VCaP (cell line): Measurements from ENCODE around the gene LINGO1.

Experiments used
- H3K27ac ChIP-seq: fragments of 450-650 bp; 2 replicates; pipeline ENCODE4 v1.5.1; 2017
- TF ChIP-seq, protein P1 (sequence below): fragments of 450-650 bp; conservative IDR thresholded peaks from 2 replicates; pipeline ENCODE4 v1.5.1; 2017; ENCODE audit warnings: mild to moderate bottlenecking, moderate library complexity

LINGO1 gene

DNA sequence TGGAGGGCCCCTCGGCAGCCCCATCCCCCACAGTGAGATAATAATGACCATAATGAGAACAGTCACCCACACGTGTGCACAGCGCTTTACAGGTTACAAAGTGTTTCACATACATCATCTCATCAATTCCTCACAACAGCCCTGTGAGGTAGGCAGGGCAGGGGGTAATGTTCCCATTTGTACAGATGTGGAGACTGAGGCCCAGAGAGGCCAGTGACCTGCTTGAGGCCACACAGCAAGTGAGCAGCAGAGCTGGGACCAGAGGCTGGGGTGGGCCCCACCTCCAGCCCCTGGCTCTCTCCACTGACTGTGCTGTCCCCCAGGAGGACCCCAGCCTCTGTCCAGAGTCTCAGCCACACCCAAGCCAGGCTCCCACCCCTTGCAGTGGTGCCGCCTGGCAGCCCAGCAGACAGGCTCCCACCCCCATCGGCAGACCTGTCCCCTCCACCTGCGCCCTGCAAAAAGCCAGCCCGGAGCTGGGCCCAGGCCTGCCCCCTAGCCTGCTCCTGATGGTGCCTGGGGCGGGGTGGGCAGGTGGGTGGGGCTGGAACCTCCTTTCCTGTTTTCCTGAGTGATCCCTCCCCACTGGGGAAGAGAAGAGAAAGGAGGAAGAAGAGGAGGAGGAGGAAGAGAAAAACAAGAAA, 19.6 kb downstream of the LINGO1 start:
- no peak overlapping the region for H3K27ac ChIP-seq
- TF ChIP-seq, protein P1, sequence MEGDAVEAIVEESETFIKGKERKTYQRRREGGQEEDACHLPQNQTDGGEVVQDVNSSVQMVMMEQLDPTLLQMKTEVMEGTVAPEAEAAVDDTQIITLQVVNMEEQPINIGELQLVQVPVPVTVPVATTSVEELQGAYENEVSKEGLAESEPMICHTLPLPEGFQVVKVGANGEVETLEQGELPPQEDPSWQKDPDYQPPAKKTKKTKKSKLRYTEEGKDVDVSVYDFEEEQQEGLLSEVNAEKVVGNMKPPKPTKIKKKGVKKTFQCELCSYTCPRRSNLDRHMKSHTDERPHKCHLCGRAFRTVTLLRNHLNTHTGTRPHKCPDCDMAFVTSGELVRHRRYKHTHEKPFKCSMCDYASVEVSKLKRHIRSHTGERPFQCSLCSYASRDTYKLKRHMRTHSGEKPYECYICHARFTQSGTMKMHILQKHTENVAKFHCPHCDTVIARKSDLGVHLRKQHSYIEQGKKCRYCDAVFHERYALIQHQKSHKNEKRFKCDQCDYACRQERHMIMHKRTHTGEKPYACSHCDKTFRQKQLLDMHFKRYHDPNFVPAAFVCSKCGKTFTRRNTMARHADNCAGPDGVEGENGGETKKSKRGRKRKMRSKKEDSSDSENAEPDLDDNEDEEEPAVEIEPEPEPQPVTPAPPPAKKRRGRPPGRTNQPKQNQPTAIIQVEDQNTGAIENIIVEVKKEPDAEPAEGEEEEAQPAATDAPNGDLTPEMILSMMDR = no peak

DNA sequence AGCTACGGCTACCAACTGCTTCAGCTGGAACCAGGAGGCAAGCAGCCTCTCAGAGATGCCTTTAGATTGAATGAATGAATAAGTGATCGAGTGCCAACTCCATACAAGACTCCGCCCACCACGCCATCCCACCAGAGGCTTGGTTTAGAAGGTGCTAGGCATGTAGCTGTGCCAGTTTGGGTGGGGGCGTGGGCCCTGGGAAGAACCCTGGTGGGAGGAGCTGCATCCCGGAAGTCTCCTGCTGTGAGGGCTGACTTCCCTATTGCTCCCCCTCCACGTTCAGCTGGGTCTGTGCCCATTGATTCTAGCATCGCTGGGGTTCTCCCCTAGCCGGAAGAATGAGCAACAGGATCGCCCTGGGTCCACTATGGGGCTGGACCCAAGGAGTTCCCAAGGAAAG, 20.9 kb downstream of the LINGO1 start:
- TF ChIP-seq, protein P1 = no peak
- H3K27ac ChIP-seq = no peak overlapping the region

DNA sequence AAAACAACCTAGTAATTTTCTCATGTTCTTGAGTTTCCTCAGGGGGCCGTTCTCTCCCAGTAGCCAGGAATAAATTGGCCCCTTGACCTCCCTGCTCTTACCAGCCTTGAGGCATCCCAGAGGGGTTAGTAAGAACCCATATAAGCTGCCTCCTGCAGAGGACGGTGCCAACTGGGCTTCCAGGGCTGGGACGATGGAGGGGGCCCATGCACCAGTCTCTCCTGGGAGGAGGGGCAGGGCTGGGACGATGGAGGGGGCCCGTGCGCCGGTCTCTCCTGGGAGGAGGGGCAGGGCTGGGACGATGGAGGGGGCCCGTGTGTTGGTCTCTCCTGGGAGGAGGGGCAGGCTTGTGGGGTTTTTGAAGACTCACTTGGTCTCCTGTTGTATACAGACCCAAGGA, 22.0 kb downstream of the LINGO1 start:
- TF ChIP-seq, protein P1 = no peak
- H3K27ac ChIP-seq = no peak overlapping the region

DNA sequence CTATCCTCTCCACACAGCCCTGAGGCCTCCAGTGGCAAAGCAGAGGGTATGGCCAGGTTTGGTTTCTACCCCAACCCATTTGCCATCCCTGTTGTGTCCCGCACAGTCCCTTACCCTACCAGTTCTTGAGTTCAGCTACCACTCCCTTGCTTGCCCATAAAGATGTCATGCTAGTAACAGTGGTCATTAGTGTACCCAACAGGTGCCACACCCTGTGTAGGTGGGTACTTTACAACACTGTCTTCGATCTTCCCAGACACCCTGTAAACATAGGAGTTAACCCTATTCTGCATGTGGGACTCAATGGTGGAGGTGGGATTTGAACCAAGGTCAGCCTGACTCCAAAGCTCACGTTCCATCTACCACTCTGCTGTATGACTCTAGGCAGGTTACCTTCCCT, 23.2 kb downstream of the LINGO1 start:
- H3K27ac ChIP-seq = no peak overlapping the region
- TF ChIP-seq, protein P1 = no peak

DNA sequence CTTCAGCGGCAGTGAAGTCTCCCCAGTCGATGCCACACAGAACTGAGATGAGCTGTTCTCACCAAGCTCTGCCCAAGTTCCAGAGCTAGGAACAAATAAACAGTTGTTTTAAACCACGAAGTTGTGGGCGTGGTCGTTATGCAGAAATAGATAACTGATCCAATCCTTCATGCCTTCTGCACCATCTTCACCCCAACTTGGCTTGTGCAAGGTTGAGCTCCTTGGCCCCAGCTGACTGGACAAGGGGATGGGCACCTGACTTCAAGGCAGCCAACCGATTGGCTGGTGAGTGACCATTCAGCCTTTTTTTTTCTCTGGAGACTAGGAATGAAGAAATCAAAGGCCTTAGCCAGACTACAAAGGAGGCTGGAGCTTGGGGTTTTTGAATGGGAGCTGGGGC, 23.9 kb downstream of the LINGO1 start:
- TF ChIP-seq, protein P1 = no peak

DNA sequence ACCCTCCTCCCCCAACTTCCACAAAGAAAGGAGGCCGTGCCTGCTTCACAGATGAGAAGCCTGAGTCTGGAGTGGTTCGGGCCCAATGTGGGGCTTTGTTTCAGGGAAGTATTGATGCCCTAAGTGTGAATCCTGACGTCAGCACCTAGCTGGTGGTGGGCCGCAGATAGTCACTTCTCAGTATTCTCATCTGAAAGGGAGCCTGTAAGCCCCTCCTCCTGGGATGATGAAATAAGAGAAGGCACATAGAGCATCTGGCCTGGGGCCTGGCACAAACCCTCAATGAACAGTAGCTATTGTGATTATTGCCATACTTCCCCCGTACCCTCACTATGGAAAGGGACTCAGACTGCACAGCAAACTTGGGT, 24.8 kb downstream of the LINGO1 start:
- no peak overlapping the region for H3K27ac ChIP-seq

More for the DNA sequence above, 23.9 kb downstream of the LINGO1 start:
- no peak overlapping the region for H3K27ac ChIP-seq

DNA sequence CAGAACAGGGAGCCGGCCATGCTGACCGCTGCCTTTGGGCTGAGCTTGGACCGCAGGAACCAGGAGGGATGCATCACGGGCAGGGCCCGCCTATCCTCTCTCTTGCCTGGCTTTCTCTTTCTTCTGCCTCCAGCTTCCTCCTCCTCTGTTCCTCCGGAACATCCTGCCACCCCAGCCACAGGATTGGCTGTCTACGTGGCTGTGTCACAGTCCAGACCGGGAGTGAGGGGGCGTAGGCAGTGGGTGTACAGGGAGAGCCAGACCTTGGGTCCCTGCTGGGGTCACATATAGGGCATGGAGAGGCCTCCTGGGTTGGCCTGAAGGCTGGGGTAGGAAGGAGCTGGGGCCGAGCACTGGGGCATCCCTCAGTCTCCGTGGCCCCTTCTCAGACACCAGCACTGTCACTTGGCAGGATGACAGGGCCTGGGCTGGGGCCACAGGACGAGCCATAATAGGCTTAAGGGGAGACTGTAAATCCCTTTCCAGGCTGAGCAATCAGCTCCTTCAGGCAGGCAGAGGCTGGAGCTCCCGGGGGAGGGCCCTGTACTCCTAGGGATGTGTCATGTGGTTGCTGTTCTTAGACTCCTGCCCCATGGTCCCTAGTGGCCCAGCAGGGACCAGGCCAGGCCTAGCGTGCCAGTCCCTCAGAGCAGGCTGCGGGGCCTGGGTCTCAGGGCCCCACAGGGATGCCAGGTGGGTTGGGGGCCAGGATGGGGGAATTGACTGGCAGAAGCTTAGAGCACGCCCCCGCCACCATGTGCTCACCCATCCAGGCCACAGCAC, 25.4 kb downstream of the LINGO1 start:
- TF ChIP-seq, protein P1 = no peak
- no peak overlapping the region for H3K27ac ChIP-seq

More for the DNA sequence above, 24.8 kb downstream of the LINGO1 start:
- TF ChIP-seq, protein P1 = no peak
